ENCODE data around the gene AGAP1.

AGAP1 gene

GRCh38 chr2:235493775-235494715 is at the start of gene AGAP1:
TSS of gene AGAP1 (plus strand) at chr2:235494043.
- DNase-seq (ENCODE audit: low read depth in 2 of 2): no peak

GRCh38 chr2:235444101-235444597 is 49.7 kb upstream of the AGAP1 start:
- no peak for DNase-seq (ENCODE audit: low read depth in 2 of 2)

- no peak for DNase-seq (ENCODE audit: low read depth in 2 of 2)
Measured at GRCh38 chr2:235445116-235445515, 48.7 kb upstream of the AGAP1 start.

- no peak for DNase-seq (ENCODE audit: low read depth in 2 of 2)
Measured at GRCh38 chr2:235446082-235446481, 47.8 kb upstream of the AGAP1 start.

GRCh38 chr2:235447210-235447609 is 46.6 kb upstream of the AGAP1 start:
- DNase-seq (ENCODE audit: low read depth in 2 of 2): no peak

GRCh38 chr2:235449568-235449967 is 44.3 kb upstream of the AGAP1 start:
- DNase-seq (ENCODE audit: low read depth in 2 of 2): no peak

DNA sequence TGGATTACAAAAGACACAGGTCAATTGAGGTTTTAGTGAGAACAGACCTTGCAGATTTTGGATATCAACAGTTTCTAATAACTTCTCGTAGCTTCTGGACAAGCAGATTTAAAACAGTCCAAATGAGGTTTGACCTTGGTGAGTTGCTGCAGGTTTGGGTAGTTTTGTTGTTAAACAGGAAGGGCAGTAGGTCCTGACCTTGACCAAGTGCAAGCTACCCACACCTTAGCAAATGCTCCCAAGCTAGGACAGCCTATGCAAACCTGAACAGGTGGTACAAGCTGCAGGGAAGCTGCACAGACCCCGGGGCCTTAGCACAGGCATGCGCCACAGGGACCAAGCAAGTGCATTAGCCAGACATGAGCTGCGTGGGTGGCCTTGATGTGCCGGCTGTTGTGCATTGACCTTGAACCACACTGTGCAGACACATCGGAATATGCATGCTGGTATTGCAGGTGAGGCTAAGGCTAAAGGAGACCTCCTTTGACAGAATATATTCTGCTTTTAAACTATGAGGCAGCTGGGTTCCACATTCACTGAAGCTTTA is 40.2 kb upstream of the AGAP1 start:
- DNase-seq (ENCODE audit: low read depth in 2 of 2): no peak

DNA sequence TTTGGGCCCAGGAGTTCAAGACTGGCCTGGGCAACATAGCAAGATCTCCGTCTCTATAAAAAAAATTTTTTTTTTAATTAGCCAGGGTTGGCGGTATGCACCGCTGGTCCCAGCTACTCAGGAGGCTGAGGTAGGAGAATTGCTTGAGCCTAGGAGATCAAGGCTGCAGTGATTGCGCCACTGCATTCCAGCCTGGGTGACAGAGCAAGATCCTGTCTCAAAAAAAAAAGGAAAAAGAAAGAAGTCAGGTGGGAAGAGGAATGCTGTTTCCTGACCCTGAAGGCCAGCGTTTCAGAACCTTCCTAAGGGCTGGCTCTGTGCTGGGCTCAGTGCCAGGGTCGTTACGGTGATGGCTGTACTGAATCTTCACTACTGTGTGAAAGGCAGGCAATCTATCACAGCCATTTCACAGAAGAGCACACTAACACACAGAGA is 35.0 kb upstream of the AGAP1 start:
- no peak for DNase-seq (ENCODE audit: low read depth in 2 of 2)

DNA sequence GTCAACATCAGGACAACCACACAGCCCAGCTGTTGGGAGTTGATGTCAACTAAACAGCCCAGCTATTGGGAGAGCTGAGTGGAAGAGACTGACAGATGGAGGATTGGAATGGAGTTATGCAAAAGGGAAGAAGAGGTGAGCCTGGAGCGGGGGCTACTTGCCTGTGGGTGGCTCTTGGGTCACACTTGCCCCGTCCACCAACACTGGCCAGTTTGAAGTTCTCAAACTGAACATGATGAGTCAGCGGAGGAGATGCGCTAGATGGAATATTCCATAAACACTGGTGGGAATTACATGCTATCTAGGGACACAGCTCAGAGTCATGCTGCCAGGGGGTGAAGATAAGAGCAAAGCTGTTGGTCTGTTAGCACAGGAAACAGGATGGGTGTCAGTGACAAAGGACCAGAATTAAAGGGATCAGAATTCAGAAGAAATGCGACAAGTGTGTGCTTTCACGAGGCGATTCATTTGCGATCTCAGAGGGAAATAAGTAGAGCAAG is 33.2 kb upstream of the AGAP1 start:
- DNase-seq (ENCODE audit: low read depth in 2 of 2): no peak

DNA sequence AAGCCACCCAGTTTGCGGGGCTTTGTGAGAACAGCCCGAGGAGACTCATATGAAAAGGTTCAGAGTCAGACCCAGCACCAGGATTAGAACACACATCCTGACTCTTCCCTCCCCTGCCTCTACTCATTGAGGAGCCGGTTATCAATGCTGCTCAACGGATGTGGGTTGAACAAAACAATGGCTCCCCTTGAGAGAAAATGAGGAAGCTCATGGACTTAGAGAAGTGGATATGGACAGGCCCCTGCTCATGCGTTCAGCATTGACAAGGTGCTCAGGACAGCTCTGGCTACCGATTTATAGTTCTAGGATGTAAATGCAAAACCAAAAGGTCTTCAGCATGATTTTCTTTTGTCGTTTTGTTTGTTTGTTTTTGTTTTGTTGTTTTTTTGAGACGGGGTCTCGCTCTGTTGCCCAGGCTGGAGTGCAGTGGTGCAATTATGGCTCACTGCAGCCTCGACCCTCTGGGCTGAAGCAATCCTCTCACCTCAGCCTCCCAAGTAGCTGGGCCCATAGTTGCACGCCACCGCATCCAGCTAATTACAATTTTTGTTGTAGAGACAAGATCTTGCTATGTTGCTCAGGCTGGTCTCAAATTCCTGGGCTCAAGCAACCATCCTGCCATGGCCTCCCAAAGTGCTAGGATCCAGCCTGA is 32.0 kb upstream of the AGAP1 start:
- DNase-seq (ENCODE audit: low read depth in 2 of 2): no peak

- no peak for DNase-seq (ENCODE audit: low read depth in 2 of 2)
Measured at GRCh38 chr2:235462415-235462790, 31.4 kb upstream of the AGAP1 start.

- no peak for DNase-seq (ENCODE audit: low read depth in 2 of 2)
Measured at GRCh38 chr2:235463893-235464292, 29.9 kb upstream of the AGAP1 start.

- no peak for DNase-seq (ENCODE audit: low read depth in 2 of 2)
Measured at GRCh38 chr2:235467588-235467987, 26.3 kb upstream of the AGAP1 start.

DNA sequence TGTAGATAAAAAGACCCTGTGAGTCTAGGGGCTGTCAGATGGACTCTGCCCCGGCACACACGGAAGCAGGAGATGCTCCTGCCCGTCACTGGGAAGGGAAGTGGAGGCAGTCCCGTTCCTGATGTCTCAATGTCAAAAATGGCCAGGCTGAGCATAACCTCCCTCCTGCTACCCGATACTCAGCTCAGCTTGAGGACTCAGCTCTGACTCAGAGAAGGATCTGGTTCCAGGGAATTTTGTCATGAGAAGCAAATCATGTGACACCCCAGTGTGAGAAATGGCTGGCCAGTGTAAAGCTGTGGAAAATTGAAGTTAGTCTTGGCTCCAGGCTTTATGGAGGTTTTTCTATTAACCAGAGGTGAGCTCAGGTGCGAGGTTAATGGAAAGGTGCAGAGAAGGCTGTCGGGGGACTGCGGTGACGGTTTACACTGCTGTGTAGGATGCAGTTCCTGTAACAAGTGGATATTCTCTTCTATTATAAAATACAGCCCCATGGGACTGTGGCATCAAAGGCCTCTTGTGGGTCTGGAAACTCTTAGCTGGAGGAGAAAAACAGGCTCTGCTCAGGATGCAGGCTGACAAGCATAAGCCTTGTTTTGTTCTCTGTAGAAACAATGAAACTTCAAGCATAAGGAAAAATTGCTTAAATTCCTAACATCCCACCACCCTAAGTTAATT is 24.7 kb upstream of the AGAP1 start:
- no peak for DNase-seq (ENCODE audit: low read depth in 2 of 2)

- no peak for DNase-seq (ENCODE audit: low read depth in 2 of 2)
Measured at GRCh38 chr2:235471186-235471747, 22.6 kb upstream of the AGAP1 start.

GRCh38 chr2:235472443-235472842 is 21.4 kb upstream of the AGAP1 start:
- no peak for DNase-seq (ENCODE audit: low read depth in 2 of 2)

DNA sequence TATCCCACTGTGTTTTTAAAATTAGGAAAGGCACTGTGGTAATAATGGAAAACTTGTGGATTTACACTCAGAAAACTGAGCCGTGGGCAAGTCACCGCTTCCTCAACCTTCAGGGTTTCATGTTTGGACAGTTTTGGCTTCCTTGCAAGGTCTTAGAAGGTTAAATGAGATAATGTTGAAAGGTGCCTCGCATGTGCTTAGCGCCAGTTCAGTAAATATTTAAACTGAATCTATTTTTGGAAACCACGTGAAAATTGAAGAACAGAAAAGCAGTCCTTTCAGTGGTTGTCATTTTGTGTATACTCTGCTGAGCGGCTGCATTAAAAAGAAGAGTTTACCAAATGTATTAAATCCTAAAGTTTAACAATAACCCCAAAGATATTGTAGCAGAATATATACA is 15.2 kb upstream of the AGAP1 start:
- no peak for DNase-seq (ENCODE audit: low read depth in 2 of 2)

- DNase-seq (ENCODE audit: low read depth in 2 of 2): no peak
Measured at GRCh38 chr2:235479604-235480003, 14.2 kb upstream of the AGAP1 start.

DNA sequence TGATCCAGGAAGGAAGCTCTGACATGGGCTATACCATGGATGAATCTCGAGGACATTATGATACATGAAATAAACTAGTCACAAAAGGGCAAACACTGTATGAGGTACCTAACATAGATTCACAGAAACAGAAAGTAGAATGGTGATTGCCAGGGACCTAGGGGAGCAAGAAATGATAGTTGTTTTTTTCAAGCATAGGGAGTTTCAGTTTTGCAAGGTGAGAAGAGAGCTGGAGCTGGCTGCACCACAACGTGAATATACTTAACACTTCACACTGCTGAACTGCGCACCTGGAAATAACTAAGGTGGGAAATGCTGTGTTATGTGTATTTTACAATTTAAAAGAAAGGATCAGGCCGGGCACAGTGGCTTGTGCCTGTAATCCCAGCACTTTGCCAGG is 13.2 kb upstream of the AGAP1 start:
- no peak for DNase-seq (ENCODE audit: low read depth in 2 of 2)

- DNase-seq (ENCODE audit: low read depth in 2 of 2): no peak
Measured at GRCh38 chr2:235483313-235483712, 10.5 kb upstream of the AGAP1 start.

DNA sequence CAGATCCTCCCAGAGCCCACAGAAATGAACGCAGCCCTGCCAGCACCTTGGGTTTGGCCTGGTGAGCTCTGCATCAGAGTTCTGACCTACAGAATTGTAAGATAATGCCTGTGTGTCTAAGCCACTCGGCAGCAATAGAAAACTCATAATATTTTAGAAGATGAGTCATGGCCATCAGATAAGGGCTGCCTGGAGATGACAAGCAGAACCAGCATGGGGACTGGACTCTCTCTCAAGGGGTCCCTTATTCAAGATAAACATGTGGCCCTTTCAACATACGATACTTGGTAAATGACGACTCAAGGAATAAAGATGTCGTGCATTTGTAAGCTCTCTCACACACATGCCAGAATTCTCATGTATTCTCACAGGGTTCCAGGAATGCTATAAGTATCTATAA is 8.5 kb upstream of the AGAP1 start:
- no peak for DNase-seq (ENCODE audit: low read depth in 2 of 2)

DNA sequence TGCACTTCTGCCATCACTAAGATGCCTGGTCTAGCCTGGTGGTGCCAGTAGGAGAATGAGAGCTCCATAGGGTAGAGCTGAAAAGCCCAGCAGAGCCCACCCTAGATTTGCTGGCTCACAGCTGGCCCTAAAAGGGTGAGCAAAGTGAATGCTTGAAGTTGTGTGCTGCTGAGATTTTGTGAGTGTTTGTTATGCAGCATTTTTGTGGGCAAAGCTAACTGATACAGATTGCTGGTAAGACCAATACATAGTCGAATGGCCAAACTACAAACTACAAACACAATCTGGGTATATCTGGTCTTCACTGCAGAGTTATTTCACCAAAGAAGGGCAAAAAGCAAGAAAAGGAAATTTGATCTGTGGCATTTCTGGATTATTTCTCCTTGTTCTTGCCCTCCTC is 7.1 kb upstream of the AGAP1 start:
- no peak for DNase-seq (ENCODE audit: low read depth in 2 of 2)

All from stimulated activated CD4-positive, alpha-beta T cell treated with anti-CD3 and anti-CD28 coated beads, Interleukin-1b, Interleukin-23, amount 100 ng/mL, for 4 hours (primary cell).